ENCODE data around the gene CTAG2.
"Not testable (repeated sequence)": the region's sequence is repeated elsewhere in the genome, so short reads cannot be mapped to it uniquely, and the experiment has no call there.

The CTAG2 gene

DNA sequence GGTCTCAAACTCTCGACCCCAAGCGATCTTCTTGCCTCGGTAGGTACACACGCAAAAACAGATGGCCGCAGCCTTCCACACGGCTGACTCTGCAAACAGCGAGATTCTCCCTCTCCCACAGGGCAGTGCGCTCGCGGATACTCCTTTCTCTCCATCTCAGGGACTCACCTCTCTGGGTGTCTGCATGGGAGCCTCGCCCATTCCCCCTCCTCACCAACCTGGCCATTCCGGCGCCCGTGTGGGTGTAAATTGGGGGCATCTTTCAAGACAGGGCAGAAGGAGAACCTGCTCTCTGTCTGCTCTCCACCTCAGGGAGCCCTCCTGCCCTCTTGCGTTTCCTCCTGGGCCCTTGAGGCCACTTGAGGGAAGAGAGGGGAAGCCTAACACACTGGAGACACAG is 4.4 kb downstream of the CTAG2 start:
- no peak for FAIRE-seq

DNA sequence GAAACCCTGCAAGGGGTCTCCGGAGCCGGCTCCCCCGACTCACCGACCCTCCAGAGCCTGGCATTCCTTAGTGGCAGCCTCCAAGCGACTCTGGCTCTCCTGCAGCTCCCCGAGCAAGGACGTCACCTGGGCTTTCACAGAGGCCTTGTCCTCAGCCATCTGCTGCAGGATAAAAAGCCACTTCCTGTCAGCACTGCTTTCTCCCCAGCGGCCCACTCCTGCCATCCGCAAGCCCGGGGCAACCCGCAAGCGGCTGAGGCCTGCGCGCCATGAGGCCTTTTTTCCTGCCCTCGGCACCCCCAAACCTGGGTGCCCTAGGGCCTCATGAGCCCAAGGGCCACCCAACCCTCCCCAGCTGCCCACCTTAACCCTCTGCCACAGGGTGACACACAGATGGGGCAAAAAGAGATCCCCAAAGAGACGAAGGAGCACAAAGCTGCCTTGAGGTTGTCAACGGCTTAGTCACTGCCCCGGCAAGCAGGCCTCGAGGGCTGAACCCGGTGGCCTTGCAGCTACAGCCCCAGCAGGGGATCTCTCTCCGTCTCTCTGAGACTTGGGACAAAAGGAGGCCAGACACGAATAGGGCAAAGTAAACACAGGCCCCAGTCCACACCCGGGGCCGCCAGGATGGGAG is 7.5 kb downstream of the CTAG2 start:
- not testable (repeated sequence) for DNase-seq (ENCODE audit: low spot score); FAIRE-seq

More for the DNA sequence above, 4.4 kb downstream of the CTAG2 start:
- DNase-seq (ENCODE audit: low spot score), result no peak

DNA sequence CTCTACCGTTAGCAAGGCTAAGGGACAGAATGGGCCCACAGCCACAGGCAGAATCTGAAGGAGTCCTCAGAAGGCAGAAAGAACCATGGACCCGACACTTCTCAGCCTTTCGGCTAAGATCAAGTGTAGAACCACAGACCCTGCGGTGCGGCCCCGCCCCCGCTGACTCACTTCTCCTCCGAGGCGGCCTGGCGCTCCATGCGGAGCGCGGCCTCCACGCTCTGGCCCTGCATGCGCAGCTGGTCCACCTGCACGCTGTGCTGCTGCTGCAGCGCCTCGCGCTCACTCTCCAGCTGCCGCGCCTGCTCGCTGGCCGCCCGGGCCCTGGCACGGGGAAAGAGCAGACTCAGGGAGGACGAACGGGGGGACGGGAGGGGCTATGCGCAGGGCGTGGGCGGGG is 9.7 kb downstream of the CTAG2 start:
- FAIRE-seq; DNase-seq (ENCODE audit: low spot score): not testable (repeated sequence)

DNA sequence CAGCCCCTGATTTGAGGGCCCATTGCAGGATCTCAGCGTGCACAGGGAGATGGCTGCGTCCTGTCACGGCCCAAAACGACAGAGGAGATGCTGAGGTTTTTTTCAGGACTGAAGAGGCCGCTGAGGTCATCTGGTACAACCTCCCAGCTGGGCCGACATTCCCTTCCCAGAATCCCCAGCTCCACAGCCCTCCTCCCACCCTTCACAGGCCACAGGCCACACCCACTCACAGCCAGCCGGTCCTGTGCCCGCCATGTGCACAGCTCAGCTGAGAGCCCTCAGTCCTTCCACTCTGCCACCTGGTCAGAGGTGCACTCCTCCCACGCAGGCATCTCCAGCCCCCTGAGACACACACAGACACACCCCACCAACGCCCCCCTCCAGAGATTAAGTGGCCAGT is 11.6 kb downstream of the CTAG2 start:
- FAIRE-seq; DNase-seq (ENCODE audit: low spot score): not testable (repeated sequence)

DNA sequence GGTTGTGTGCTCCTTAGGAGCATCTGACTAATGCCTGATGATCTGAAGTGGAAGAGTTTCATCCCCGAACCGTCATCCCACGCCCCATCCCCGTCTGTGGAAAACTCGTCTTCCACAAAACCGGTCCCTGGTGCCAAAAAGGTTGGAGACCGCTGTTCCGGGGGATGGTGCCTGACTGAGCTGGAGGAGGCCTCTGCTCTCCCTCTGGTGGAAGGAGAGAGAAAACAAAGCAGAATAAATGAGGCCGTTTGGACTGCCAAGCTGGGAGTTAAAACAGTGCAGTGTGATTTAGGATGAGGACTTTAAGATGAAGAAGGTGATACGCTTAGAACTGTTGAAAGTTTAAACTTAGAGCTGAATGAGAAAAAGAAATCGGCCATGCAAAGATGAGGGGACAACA is 19.7 kb downstream of the CTAG2 start:
- not testable (repeated sequence) for DNase-seq (ENCODE audit: low spot score); FAIRE-seq

DNA sequence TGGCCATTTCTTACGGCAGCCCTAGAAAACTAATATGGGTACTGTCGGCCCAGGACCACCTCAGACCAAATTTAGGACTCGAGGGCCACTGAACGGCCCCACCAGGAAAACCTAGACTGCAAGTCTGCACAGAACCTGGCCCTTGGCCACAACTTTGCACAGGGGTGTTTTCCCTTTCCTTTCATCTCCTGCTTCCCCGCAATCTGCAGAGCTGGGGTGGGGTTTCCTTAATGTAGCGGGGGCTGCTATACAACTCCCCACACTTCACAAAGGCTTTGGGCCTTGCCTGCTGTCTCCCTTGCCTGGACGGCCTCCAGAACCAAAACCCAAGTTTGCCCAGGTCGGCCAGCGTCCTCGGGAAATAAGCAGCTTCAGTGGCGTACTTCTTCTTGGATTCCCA is 22.4 kb downstream of the CTAG2 start:
- not testable (repeated sequence) for FAIRE-seq; DNase-seq (ENCODE audit: low spot score)

DNA sequence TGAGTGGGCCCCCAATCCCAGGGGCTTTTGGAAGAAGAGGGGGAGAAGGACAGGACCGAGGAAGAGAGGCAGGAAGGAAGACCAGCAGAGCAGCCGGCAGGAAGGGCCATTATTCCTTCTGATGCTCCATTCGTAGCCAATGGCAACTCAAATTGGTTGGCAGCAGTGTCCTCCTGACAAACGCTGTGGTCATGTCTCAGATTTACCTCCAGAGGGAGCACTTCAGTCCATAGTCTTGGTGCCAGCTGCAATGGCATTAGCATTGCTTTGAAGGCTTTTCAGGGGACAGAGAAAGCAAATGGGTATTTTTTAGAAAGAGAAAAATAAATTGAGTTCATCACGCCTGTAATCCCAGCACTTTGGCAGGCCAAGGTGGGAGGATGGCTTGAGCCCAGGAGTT is 24.4 kb downstream of the CTAG2 start:
- not testable (repeated sequence) for DNase-seq (ENCODE audit: low spot score); FAIRE-seq

DNA sequence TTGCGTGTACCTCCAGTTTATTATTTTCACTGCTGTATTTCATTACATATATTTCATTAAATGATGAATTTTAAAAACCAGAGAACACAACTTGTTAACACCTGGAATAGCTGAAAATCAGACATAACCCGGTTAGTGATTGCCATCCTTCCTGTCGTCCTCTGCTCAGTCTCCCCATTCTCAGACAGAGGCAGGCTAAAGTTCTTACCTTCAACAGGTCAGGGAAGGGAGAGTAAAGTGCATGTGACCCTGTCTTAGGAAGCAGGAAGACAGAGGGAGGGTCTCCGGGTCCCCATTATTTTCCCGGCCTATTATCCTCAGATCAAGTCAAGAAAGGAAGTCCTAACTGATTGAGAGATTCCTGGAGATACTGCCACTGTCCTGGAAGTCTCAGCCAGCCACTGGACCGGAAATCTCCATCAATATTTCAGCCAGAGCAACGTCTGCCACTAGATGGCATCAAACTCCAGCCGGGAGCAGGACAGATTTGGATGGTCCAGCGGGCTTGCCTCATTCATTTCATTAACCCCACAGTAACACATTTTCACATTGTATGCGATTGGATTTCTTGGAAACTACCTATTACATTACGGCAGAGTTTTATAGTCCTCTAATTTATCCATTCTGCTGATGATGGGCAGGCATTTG is 32.5 kb downstream of the CTAG2 start:
- FAIRE-seq, result peak; percentile 78
- not testable (repeated sequence) for DNase-seq (ENCODE audit: low spot score)

DNA sequence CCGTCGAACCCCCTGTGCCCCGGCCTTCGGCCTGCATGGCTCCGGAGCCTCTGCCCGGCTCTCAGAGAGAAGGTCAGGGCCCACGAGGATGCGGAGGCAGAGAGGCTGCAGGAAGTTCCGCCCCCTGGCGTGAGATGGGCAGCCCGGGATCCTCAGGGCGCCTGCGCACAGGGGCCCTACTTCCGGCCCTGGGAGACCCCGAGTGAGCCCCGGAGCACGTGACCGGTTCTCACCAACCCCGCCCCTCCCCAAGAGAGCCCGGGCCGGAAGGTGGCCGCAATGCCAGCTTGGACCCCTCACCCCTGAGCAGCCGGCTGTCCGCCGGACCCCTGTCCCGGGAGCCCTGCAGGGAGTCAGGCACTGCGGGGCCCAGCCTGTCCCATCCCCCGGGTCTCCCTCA is 34.2 kb downstream of the CTAG2 start, which contains the start of gene CTAG1B:
Gene CTAG1B, minus strand, starts transcription at position 101 of the 400 bp plus-strand sequence. Its CDS starts 64 bp downstream, at position 37.
- DNase-seq (ENCODE audit: low spot score); FAIRE-seq: not testable (repeated sequence)

DNA sequence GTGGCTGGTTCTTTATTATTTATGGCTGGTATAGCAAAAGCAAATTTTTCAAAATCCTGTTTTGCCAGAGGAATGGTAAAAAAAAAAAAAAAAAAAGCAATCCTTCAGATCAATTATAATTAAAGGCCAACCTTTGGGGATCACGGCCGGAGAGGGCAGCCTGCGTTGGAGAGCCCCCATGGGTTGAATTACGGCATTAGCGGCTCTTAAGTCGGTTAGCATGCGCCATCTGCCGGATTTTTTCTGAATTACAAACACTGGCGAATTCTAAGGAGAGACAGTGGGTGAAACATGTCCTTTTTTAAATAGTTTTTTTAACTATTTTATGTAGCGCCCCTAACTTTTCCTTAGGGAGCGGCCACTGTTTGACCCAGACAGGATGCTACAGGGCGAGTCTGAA is 39.8 kb downstream of the CTAG2 start:
- not testable (repeated sequence) for DNase-seq (ENCODE audit: low spot score)
- FAIRE-seq, result peak; percentile 32

DNA sequence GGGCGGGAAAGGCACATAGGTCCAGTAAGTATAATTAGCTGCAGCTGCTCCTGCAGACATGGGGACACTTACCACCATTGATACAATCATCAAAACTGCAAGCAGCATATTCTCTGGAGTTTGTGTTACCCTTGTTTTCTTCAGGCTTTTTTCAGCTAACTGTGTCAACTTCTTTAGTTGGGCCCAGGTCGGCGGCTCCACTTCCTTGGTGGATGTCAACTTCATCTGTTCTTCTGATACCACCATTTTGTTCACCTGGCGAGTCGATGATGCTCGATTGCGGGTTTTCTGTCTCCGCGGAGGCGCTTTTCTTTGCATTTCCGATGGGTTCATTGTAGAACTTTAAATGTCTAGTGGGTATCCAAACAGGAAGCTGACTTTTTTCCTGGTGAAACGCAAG is 42.2 kb downstream of the CTAG2 start:
- DNase-seq (ENCODE audit: low spot score); FAIRE-seq: not testable (repeated sequence)

DNA sequence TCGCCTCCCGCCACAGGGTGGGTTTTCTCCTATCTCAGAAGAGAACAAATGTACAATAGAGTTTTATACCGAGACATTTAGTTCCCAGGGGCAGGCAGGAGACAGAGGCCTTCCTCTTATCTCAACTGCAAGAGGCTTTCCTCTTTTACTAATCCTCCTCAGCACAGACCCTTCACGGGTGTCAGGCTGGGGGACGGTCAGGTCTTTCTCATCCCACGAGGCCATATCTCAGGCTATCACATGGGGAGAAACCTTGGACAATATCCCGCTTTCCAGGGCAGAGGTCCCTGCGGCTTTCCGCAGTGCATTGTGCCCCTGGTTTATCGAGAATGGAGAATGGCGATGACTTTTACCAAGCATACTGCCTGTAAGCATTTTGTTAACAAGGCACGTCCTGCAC is 44.6 kb downstream of the CTAG2 start:
- not testable (repeated sequence) for FAIRE-seq; DNase-seq (ENCODE audit: low spot score)

DNA sequence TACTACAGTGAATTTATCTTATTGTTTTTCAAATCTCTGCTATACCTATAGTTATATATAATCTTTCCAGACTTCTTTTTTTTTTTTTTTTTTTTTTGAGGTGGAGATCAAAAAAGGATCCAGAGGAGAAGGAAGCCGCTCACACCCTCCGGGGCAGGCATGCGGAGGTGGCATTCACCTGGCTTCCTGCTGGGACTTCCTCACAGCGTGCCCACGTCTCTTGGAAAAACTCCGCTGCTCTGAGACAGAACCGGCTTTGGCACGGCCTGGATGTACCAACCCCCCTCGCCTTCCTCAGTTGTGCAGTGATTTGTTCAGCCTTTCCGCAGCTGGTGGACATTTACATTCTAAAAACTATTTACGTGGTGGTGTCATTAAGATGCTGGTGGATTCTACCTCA is 45.4 kb downstream of the CTAG2 start:
- not testable (repeated sequence) for DNase-seq (ENCODE audit: low spot score); FAIRE-seq

DNA sequence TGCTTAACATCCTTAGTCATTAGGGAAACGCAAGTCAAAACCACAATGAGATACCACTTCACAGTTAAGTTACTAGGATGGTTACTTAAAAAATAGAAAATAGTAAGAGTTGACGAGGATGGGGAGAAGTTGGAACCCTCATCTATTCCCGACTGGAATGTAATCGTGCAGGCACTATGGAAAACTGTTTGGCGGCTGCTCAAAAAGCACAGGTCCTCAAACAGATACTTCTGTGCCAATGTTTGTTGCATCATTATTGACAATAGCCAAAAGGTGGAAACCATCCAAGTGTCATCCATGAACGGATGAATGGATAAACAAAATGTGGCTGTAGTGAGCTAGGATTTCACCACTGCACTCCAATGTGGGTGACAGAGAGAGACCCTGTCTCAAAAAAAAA is 46.0 kb downstream of the CTAG2 start:
- FAIRE-seq (no peak), DNase-seq (ENCODE audit: low spot score) (no peak)

DNA sequence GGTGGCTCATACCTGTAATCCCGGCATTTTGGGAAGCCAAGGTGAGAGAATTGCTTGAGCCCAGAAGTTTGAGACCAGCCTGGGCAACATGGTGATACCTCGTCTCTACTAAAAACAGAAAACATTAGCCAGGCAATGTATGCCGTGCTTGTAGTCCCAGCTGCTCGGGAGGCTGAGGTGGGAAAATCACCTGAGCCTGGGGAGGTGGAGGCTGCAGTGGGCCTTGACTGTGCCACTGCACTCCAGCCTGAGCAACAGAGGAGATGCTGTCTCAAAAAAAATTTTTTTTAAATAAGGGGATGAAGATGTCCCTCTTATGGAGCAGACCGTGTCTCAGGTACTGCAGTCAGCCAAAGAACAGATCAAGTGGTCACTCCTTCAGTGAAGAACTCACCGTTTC is 47.8 kb downstream of the CTAG2 start:
- no peak for DNase-seq (ENCODE audit: low spot score)
- FAIRE-seq, result no peak

DNA sequence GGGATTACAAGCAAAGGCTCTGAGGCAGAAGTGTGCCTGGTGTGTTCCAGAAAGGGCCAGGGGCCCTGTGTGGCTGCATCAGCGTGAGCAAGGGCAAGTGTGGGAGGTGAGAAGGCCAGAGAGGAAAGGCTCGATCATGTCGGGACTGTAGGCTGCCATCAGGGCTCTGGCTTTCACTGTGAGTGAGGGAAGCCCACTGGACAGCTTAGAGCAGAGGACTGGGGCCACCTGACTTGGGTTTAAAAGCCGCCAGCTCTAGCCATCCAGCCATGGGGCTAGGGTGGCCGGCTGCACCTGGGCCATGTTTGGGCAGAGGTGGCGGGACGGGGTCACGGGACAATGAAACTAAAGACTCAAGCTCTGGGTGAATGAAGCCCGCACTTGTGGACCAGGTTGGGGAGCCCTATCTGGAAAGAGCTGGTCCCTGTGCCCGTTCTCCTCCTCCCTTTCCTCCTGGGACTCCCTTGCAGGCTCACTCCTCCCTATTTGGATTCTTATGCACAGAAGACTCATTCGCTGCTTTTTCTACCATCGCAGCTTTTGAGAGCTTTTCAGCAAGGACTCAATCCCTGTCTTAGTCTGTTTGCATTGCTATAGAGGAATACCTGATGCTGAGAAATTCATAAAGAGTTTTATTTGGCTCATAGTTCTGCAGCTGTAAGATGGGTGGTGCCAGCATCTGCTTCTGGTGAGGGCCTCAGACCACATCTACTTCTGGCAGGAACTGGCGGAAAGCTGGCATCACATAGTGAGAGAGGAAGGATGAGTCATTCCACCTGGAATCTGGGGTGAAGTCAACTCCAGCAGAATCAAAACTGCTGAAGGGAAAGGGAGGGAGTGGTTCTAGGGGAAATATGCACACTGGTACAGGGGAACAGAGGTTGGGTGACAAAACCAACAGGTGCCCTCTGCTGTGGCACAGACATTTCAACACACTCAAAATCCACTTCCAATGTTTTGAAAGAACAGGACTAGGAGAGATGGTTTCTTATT is 49.6 kb downstream of the CTAG2 start:
- peak; percentile 65 for FAIRE-seq
- DNase-seq (ENCODE audit: low spot score), result peak; percentile 48

DNA sequence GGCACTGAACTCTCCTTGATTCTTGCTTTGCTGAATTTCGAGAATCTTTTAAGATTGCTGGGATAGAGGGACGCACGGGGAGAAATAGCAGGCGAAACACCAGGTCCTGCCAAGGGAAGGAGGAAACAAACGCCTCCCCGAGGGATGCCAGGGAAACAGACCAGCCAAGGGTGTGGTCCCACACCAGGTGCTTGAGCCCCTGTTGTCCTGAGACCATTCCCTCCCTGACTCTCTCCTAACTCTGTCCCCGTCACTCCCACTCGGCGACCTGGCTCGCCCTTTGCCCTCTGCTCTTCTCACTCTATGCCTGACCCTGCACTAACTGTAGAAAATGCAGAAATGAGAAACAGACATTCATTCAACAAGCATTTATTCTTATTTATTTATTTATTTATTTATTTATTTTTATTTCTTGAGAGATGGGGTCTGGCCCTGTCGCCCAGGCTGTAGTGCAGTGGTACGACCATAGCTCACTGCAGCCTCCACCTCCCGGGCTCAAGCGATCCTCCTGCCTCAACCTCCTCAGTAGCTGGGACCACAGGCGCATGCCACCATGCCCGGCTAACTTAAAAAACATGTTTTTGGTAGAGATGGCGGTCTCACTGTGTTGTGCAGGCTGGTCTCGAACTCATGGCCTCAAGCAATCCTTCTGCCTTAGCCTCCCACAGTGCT is 50.5 kb downstream of the CTAG2 start:
- FAIRE-seq (no peak), DNase-seq (ENCODE audit: low spot score) (no peak)

DNA sequence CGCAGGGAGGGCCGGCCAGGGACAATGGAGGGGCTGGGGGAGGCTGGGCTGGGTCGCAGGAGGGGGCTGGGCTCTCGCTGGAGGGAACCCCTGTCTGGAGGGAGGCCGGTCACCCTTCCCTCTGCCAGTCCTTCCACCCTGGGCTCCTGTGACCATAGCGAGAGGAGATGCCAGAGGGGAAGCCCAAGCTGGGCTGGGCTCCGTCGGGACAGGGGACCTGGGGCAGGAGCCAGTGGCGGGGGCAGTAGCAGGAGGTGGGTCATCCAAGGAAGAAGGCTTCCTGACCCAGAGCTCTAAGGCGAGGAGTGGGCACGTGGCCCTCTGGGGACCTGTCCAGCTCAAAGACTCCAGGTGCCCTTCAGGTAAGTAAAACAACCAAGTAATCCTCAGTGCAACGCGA is 51.2 kb downstream of the CTAG2 start:
- FAIRE-seq (no peak), DNase-seq (ENCODE audit: low spot score) (no peak)
